CD14-positive monocyte (primary cell): ENCODE data around the gene LARP4B. TPM values are rescaled to one million over a fixed set of nuclear protein-coding genes. Genes with fewer than 3 reads are reported as not detected.

ENCODE experiments used
- DNase-seq, 3 donors: peaks; one replicate each; pipeline ENCODE4 v3.0.0-alpha.2; 2011 to 2022
- H2AFZ ChIP-seq: 2 replicates; pipeline ENCODE4 v1.6.0; 2012; ENCODE audit warnings: mild to moderate bottlenecking, low read depth, low read length, inconsistent platforms; ENCODE audit not compliant: insufficient read depth, poor library complexity, severe bottlenecking
- H3K27ac ChIP-seq, 2 donors: 1 replicate in 1 of 2; 2 replicates in 1 of 2; pipeline ENCODE4 v1.5.1; 2012 to 2013; ENCODE audit warnings: low read length in 2 of 2, control low read depth in 1 of 2, inconsistent platforms in 1 of 2, low read depth in 1 of 2, mild to moderate bottlenecking in 1 of 2
- H3K27me3 ChIP-seq, 2 donors: one replicate each; pipeline versions ENCODE4 v1.6.0 to v1.6.1; 2011 to 2013; ENCODE audit warnings: low read length in 2 of 2; ENCODE audit not compliant: control insufficient read depth in 2 of 2, insufficient read depth in 2 of 2
- H3K36me3 ChIP-seq, 2 donors: replicated peaks in 1 of 2; 1 replicate in 1 of 2; 2 replicates in 1 of 2; pipeline versions ENCODE4 v1.5.1 to v1.6.1; 2012 to 2013; ENCODE audit warnings: low read length in 2 of 2, control low read depth in 1 of 2, inconsistent platforms in 1 of 2, mild to moderate bottlenecking in 1 of 2; ENCODE audit not compliant: insufficient read depth in 2 of 2, control insufficient read depth in 1 of 2
- H3K4me1 ChIP-seq, 2 donors: 1 replicate in 1 of 2; 2 replicates in 1 of 2; pipeline versions ENCODE4 v1.5.1 to v1.6.1; 2012 to 2013; ENCODE audit warnings: low read length in 2 of 2, control low read depth in 1 of 2, inconsistent platforms in 1 of 2, mild to moderate bottlenecking in 1 of 2, moderate library complexity in 1 of 2; ENCODE audit not compliant: insufficient read depth in 2 of 2, control insufficient read depth in 1 of 2
- H3K4me2 ChIP-seq: replicated peaks from 2 replicates; pipeline ENCODE3; 2012; ENCODE audit warnings: low read length, moderate library complexity, mild to moderate bottlenecking; ENCODE audit not compliant: poor library complexity, severe bottlenecking; ENCODE audit errors: extremely low read depth
- H3K4me3 ChIP-seq, 3 experiments: fragments of 200-600 bp in 1 of 3; sonication (generic) in 1 of 3; replicated peaks in 1 of 3; 1 replicate in 2 of 3; 2 replicates in 1 of 3; pipeline ENCODE4 v1.5.1; 2011 to 2013; ENCODE audit warnings: low read length in 3 of 3, mild to moderate bottlenecking in 3 of 3, control low read depth in 2 of 3, low read depth in 2 of 3, inconsistent platforms in 1 of 3, moderate library complexity in 1 of 3
- H3K79me2 ChIP-seq: 2 replicates; pipeline ENCODE4 v1.6.0; 2012; ENCODE audit warnings: mild to moderate bottlenecking, control low read depth, inconsistent platforms, low read length, moderate library complexity; ENCODE audit not compliant: insufficient read depth
- H3K9ac ChIP-seq: 2 replicates; pipeline ENCODE4 v1.6.0; 2017; ENCODE audit warnings: low read length, mild to moderate bottlenecking; ENCODE audit not compliant: insufficient read depth, poor library complexity, severe bottlenecking
- H3K9me3 ChIP-seq, 2 donors: replicated peaks in 1 of 2; 1 replicate in 1 of 2; 2 replicates in 1 of 2; pipeline versions ENCODE4 v1.5.1 to v1.6.1; 2012 to 2013; ENCODE audit warnings: low read length in 2 of 2, control low read depth in 1 of 2; ENCODE audit not compliant: control insufficient read depth in 1 of 2, insufficient read depth in 1 of 2
- H4K20me1 ChIP-seq: 2 replicates; pipeline ENCODE4 v1.6.0; 2012; ENCODE audit warnings: mild to moderate bottlenecking, low read length, control low read depth, moderate library complexity; ENCODE audit not compliant: insufficient read depth
- H3K27ac Mint-ChIP-seq, 7 donors: one replicate each; pipeline ENCODE4 v1.8.0; 2020; ENCODE audit warnings: mild to moderate bottlenecking in 7 of 7, mixed read lengths in 7 of 7, moderate library complexity in 6 of 7, inconsistent platforms in 2 of 7
- H3K27me3 Mint-ChIP-seq, 3 donors: one replicate each; pipeline ENCODE4 v1.8.0; 2021 to 2022; ENCODE audit warnings: low read depth in 3 of 3, mild to moderate bottlenecking in 3 of 3, mixed read lengths in 3 of 3, moderate library complexity in 3 of 3, inconsistent platforms in 1 of 3
- H3K36me3 Mint-ChIP-seq, 2 donors: one replicate each; pipeline ENCODE4 v1.8.0; 2020; ENCODE audit warnings: mixed read lengths in 2 of 2, inconsistent platforms in 1 of 2, mild to moderate bottlenecking in 1 of 2
- H3K4me1 Mint-ChIP-seq: one replicate; pipeline ENCODE4 v1.8.0; 2020; ENCODE audit warnings: mild to moderate bottlenecking, mixed read lengths
- H3K4me3 Mint-ChIP-seq, 2 donors: one replicate each; pipeline ENCODE4 v1.8.0; 2020; ENCODE audit warnings: mild to moderate bottlenecking in 2 of 2, mixed read lengths in 2 of 2, moderate library complexity in 1 of 2
- H3K9me3 Mint-ChIP-seq, 7 donors: one replicate each; pipeline ENCODE4 v1.8.0; 2020 to 2022; ENCODE audit warnings: mixed read lengths in 7 of 7, mild to moderate bottlenecking in 6 of 7, moderate library complexity in 6 of 7, inconsistent platforms in 2 of 7
- CTCF ChIP-seq: fragments of 200-600 bp; IDR thresholded peaks from one replicate; pipeline ENCODE4 v1.8.0; 2022; ENCODE audit warnings: antibody characterized with exemption, mild to moderate bottlenecking
- WGBS: methylation state at CpG from one replicate; pipeline ENCODE4 v1.1.5; 2013; ENCODE audit warnings: missing lambda C conversion rate; ENCODE audit not compliant: insufficient coverage; 5-methylcytosine and 5-hydroxymethylcytosine counted together
- intact Hi-C, 2 donors: fragments of 100-400 bp; cut with micrococcal nuclease; formaldehyde crosslinking; loops; one replicate each; pipeline versions ENCODE4 v1.15.0 to v1.15.1; 2023
- polyA plus RNA-seq, 3 donors: library from polyadenylated mRNA; depleted of rRNA in 1 of 3; unstranded in 2 of 3; stranded (reverse) in 1 of 3; fragments of 300-500 nt in 2 of 3; fragments of >200 nt in 1 of 3; fragmentation: Illumina TruSeq in 2 of 3; gene quantifications; 1 replicate in 2 of 3; 2 replicates in 1 of 3; pipeline ENCODE4 v1.2.3, GENCODE V29; 2012 to 2021

The LARP4B gene
- polyA plus RNA-seq, 3 donors, result 17.2 to 52.3 (median 33.0) TPM

DNA sequence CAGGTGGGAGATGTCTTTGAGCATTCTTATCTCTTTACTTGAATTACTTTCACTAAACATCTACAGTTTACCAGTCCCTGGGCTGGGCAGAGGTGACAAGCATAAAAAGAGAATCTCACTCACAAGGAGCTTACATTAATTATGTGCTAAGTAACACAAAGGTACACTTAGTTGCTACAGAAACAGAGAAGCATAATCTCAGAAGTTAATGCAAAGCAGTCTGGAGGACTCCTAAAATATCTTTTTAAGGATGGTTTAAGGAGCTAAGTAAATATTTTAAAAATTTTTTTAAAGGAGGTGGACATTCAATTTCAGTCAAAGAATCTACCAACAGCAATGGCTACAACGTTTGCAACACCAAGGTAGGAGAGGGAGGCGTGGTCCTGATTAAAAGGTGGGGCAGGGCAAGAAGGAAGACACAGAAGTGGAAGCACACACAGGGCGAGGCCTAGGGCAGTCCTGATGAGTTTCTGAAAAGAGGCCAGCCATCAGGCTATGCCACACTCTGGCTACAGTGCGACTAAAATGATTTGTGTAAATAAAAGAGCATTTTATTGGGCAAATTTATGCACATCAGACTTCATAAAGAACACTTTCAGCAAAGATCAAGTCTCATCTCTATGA, 5.3 kb downstream of the LARP4B start:
- Histone ChIP-seq H3K4me3 (no peak overlapping the region), H3K4me2 (no peak overlapping the region), H3K9ac (no peak overlapping the region), H3K36me3 (peaks cover 9 to 37% of the 10 kb centered on the region in 2 donors), H3K9me3 (no peaks in the 10 kb centered on the region), H3K27ac (peak overlapping the region in 1 of 2 donors; percentile 53), H3K4me1 (peaks cover 34 to 36% of the 10 kb centered on the region in 2 donors), H3K79me2 (peaks cover 99% of the 10 kb centered on the region), H2AFZ (no peak overlapping the region), H4K20me1 (peaks cover 87% of the 10 kb centered on the region), H3K27me3 (no peaks in the 10 kb centered on the region)
- no peak for DNase-seq
- TF ChIP-seq CTCF, result no peak
- Mint-ChIP-seq H3K4me1 (peaks cover 61% of the 10 kb centered on the region), H3K36me3 (peaks cover 20 to 35% of the 10 kb centered on the region in 2 donors), H3K9me3 (no peaks in the 10 kb centered on the region), H3K4me3 (no peak overlapping the region), H3K27ac (peak overlapping the region in 5 of 7 donors; percentile 23 to 89 (median 64)), H3K27me3 (no peaks in the 10 kb centered on the region)
- intact Hi-C loops, result loop anchor here (5.0 kb wide), 2 partner anchors 116 to 131 kb away; partner anchors contain the start of gene WDR37 (in 1 of the 2)
- no CpG with 5 or more reads among the region's 4 CpGs for WGBS

DNA sequence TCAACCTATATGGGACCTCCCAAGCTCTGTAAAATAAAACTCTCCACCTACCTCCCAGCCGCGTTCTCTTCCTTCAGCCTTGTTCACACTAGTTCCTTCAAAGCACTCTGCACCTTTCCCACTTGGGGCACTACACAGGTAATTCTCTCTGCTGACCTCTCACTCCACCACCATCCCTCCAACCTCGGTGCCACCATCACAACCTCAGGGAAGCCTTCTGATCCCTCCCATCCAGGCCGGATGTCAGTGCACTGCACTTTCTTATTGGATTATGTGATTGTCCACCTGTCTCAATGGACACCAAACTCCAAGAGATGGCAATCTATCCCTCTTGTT, 7.0 kb downstream of the LARP4B start:
- no peak overlapping the region for H3K4me3 Mint-ChIP-seq

More for the DNA sequence above, 7.0 kb downstream of the LARP4B start:
- H3K4me2 ChIP-seq, result no peak overlapping the region
- H3K27me3 ChIP-seq, result no peaks in the 10 kb centered on the region
- H3K9me3 ChIP-seq, result no peaks in the 10 kb centered on the region
- Mint-ChIP-seq H3K9me3 (no peaks in the 10 kb centered on the region), H3K27ac (peak overlapping the region in 6 of 7 donors; percentile 4 to 69 (median 24)), H3K4me1 (peaks cover 51% of the 10 kb centered on the region), H3K36me3 (peaks cover 20 to 35% of the 10 kb centered on the region in 2 donors), H3K27me3 (no peaks in the 10 kb centered on the region)
- H3K36me3 ChIP-seq, result peaks cover 9 to 37% of the 10 kb centered on the region in 2 donors
- intact Hi-C loops, result no loop called here
- H4K20me1 ChIP-seq, result peaks cover 100% of the 10 kb centered on the region
- no peak overlapping the region for H3K4me3 ChIP-seq
- TF ChIP-seq CTCF, result no peak
- H3K27ac ChIP-seq, result peak overlapping the region in 1 of 2 donors; percentile 42
- H3K79me2 ChIP-seq, result peaks cover 100% of the 10 kb centered on the region
- no peak overlapping the region for H3K9ac ChIP-seq
- H3K4me1 ChIP-seq, result peaks cover 26 to 31% of the 10 kb centered on the region in 2 donors
- DNase-seq, result no peak
- WGBS, result 78% methylated on average over 4 of the region's 4 CpGs
- no peak overlapping the region for H2AFZ ChIP-seq
